MM.1S (cell line): Measurements from ENCODE around the gene CLMN.
"Not testable (repeated sequence)": the region's sequence is repeated elsewhere in the genome, so short reads cannot be mapped to it uniquely, and the experiment has no call there.

ENCODE experiments used
- DNase-seq: peaks from one replicate; pipeline ENCODE4 v3.0.0-alpha.2; 2015
- H2AFZ ChIP-seq: fragments of 300-600 bp; sonication (generic); 2 replicates; pipeline ENCODE4 v1.6.0; 2016; ENCODE audit warnings: antibody characterized with exemption, low read length
- H3F3A ChIP-seq: fragments of 300-600 bp; sonication (generic); 2 replicates; pipeline ENCODE4 v1.6.1; 2016; ENCODE audit warnings: mild to moderate bottlenecking, antibody characterized with exemption, low read length, moderate library complexity, mixed read lengths; ENCODE audit not compliant: insufficient read depth
- H3K27ac ChIP-seq: fragments of 300-600 bp; sonication (generic); 2 replicates; pipeline ENCODE4 v1.5.1; 2016; ENCODE audit warnings: mild to moderate bottlenecking, low read length
- H3K27me3 ChIP-seq: fragments of 300-600 bp; sonication (generic); replicated peaks from 2 replicates; pipeline ENCODE4 v1.6.0; 2016; ENCODE audit warnings: low read length; ENCODE audit not compliant: insufficient read depth
- H3K36me3 ChIP-seq: fragments of 300-600 bp; sonication (generic); replicated peaks from 2 replicates; pipeline ENCODE4 v1.6.1; 2016; ENCODE audit warnings: mild to moderate bottlenecking, low read length, mixed read lengths; ENCODE audit not compliant: insufficient read depth
- H3K4me1 ChIP-seq: fragments of 300-600 bp; sonication (generic); 2 replicates; pipeline ENCODE4 v1.6.1; 2016; ENCODE audit warnings: low read length, mixed read lengths
- H3K4me2 ChIP-seq: fragments of 300-600 bp; sonication (generic); 2 replicates; pipeline ENCODE4 v1.6.0; 2016; ENCODE audit warnings: low read depth, low read length
- H3K4me3 ChIP-seq: fragments of 300-600 bp; sonication (generic); 2 replicates; pipeline ENCODE4 v1.5.1; 2016; ENCODE audit warnings: low read length, mixed read lengths
- H3K79me2 ChIP-seq: fragments of 300-600 bp; sonication (generic); 2 replicates; pipeline ENCODE4 v1.6.1; 2016; ENCODE audit warnings: mixed run types, low read length, mixed read lengths
- H3K9ac ChIP-seq: fragments of 300-600 bp; sonication (generic); 2 replicates; pipeline ENCODE4 v1.6.1; 2016; ENCODE audit warnings: low read length, mixed read lengths
- H3K9me2 ChIP-seq: fragments of 300-600 bp; sonication (generic); replicated peaks from 2 replicates; pipeline ENCODE4 v1.6.1; 2016; ENCODE audit warnings: mild to moderate bottlenecking, low read length, mixed read lengths; ENCODE audit not compliant: insufficient read depth
- H3K9me3 ChIP-seq: fragments of 300-600 bp; sonication (generic); replicated peaks from 2 replicates; pipeline ENCODE4 v1.6.1; 2016; ENCODE audit warnings: mild to moderate bottlenecking, low read length, mixed read lengths; ENCODE audit not compliant: insufficient read depth
- H4K20me1 ChIP-seq: fragments of 300-600 bp; sonication (generic); 2 replicates; pipeline ENCODE4 v1.6.1; 2016; ENCODE audit warnings: mild to moderate bottlenecking, low read length, moderate library complexity, mixed read lengths; ENCODE audit not compliant: insufficient read depth
- EZH2 ChIP-seq: fragments of 300-600 bp; sonication (generic); optimal IDR thresholded peaks from 2 replicates; pipeline ENCODE3; 2017; ENCODE audit warnings: low read depth, mild to moderate bottlenecking, antibody characterized with exemption, low read length, mixed read lengths
- EZH2phosphoT487 ChIP-seq: fragments of 300-600 bp; sonication (generic); IDR thresholded peaks from 2 replicates; pipeline ENCODE4 v1.6.1; 2018; ENCODE audit warnings: antibody characterized with exemption, low read length
- TF ChIP-seq, protein P1 (sequence below): fragments of 300-600 bp; sonication (generic); IDR thresholded peaks from 2 replicates; pipeline ENCODE4 v1.5.1; 2016; ENCODE audit warnings: antibody characterized with exemption, low read length, mixed read lengths

The CLMN gene

DNA sequence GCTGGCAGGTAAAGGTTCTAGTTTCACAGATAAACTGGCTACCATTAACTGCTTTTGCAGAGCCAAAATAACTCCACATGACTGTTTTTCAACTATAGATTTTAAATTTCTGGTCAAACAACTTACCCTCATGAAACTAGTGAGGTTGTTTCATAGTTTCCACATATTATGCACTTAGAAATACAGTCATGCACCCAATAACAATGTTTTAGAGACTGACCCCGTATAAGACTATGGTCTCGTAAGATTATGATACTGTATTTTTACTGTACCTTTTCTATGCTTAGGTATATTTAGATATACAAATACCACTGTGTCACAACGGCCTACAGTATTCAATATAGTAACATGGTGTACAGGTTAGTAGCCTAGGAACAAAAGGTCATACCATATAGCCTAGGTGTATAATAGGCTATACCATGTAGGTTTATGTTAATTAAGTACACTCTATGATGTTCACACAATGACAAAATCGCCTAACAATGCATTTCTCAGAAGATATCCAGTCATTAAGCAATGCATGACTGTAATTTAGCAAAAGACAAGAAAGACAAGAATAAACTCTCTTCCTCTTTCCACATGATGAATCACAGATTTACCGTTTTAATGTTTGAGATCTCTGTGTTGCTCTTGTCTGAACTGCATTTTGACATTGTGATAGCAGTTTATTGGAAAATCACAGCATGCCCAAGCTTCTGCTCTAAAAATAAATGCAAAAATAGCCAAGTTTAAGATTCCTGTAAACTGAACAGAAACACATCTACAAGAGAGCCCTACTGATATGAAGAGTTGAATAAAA is 179.4 kb downstream of the CLMN start:
- peaks cover 2% of the 10 kb centered on the region; the same call in 1 of the 2 replicates for H3F3A ChIP-seq
- H3K9ac ChIP-seq = no peak overlapping the region
- no peaks in the 10 kb centered on the region for H3K36me3 ChIP-seq
- no peak overlapping the region for H3K4me3 ChIP-seq
- H4K20me1 ChIP-seq = no peaks in the 10 kb centered on the region
- no peak overlapping the region for H2AFZ ChIP-seq
- H3K9me2 ChIP-seq = no peaks in the 10 kb centered on the region
- H3K27ac ChIP-seq = no peak overlapping the region
- no peaks in the 10 kb centered on the region for H3K4me1 ChIP-seq
- TF ChIP-seq, protein P1, sequence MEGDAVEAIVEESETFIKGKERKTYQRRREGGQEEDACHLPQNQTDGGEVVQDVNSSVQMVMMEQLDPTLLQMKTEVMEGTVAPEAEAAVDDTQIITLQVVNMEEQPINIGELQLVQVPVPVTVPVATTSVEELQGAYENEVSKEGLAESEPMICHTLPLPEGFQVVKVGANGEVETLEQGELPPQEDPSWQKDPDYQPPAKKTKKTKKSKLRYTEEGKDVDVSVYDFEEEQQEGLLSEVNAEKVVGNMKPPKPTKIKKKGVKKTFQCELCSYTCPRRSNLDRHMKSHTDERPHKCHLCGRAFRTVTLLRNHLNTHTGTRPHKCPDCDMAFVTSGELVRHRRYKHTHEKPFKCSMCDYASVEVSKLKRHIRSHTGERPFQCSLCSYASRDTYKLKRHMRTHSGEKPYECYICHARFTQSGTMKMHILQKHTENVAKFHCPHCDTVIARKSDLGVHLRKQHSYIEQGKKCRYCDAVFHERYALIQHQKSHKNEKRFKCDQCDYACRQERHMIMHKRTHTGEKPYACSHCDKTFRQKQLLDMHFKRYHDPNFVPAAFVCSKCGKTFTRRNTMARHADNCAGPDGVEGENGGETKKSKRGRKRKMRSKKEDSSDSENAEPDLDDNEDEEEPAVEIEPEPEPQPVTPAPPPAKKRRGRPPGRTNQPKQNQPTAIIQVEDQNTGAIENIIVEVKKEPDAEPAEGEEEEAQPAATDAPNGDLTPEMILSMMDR = no peak
- no peak for TF ChIP-seq EZH2
- TF ChIP-seq EZH2phosphoT487 = no peak
- H3K79me2 ChIP-seq = peaks cover 68% of the 10 kb centered on the region
- no peak for DNase-seq
- no peaks in the 10 kb centered on the region for H3K27me3 ChIP-seq
- no peak overlapping the region for H3K4me2 ChIP-seq
- no peaks in the 10 kb centered on the region for H3K9me3 ChIP-seq

DNA sequence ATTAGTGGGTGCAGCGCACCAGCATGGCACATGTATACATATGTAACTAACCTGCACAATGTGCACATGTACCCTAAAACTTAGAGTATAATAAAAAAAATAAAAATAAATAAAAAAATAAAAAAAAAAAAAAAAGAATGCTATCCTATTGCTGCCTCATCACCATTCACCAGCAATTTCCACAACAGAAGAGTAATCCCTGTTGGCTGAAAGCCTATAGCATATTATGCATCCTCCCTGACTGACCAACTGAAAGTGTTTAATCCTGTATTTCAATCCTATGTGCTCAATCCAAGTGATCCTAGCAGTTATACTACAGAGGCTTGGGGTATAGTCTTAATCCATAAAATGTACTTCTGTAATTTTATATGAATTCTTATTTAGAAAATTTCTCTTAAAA is 180.8 kb downstream of the CLMN start:
- H3F3A ChIP-seq = no peaks in the 10 kb centered on the region
- H3K36me3 ChIP-seq = no peaks in the 10 kb centered on the region
- H3K4me1 ChIP-seq = no peaks in the 10 kb centered on the region
- no peak overlapping the region for H3K4me2 ChIP-seq
- H2AFZ ChIP-seq = no peak overlapping the region
- H4K20me1 ChIP-seq = no peaks in the 10 kb centered on the region
- peaks cover 67% of the 10 kb centered on the region for H3K79me2 ChIP-seq
- no peaks in the 10 kb centered on the region for H3K9me3 ChIP-seq
- no peak overlapping the region for H3K9ac ChIP-seq
- no peaks in the 10 kb centered on the region for H3K27me3 ChIP-seq
- no peak overlapping the region for H3K27ac ChIP-seq
- TF ChIP-seq EZH2 (no peak), EZH2phosphoT487 (no peak)
- TF ChIP-seq, protein P1 = no peak
- no peak for DNase-seq
- H3K4me3 ChIP-seq = no peak overlapping the region
- no peaks in the 10 kb centered on the region for H3K9me2 ChIP-seq

DNA sequence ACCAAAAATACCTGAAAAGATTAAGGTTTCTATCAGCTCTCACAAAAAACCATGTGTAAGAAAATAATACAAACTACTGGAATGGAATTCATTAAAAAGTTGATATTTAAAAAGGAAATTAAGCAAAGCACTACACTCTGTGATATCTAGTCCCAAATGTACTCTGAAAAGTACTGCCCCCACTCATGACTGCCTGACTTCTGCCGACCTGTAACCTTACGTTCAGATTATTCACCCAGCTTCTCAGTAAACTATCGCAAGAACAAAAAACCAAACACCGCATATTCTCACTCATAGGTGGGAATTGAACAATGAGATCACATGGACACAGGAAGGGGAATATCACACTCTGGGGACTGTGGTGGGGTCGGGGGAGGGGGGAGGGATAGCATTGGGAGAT is 181.3 kb downstream of the CLMN start:
- not testable (repeated sequence) for H3K4me1 ChIP-seq, H3F3A ChIP-seq, H3K9me3 ChIP-seq, H3K36me3 ChIP-seq, H3K9ac ChIP-seq, DNase-seq, H3K4me3 ChIP-seq, H4K20me1 ChIP-seq, H3K27ac ChIP-seq, H2AFZ ChIP-seq, H3K27me3 ChIP-seq, H3K4me2 ChIP-seq, H3K9me2 ChIP-seq
- peaks cover 64% of the 10 kb centered on the region for H3K79me2 ChIP-seq

DNA sequence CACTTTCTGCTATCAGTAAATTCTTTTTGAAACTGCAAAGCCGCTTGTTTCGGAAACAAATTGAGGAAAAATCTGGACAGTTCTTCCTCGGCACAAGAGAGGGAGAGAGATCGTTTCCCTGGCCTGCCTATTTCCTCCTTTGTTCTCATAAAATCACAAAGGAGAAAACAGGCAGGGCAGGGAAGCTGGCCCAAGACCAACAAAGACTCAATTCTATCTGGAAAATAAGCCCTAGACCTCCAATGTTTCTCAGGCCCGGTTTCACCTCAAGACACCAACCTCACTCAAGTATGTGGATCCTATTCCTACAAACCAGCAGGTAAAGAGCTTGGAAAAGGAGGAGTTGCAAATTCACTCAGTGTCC is 181.9 kb downstream of the CLMN start:
- Histone ChIP-seq H4K20me1 (no peaks in the 10 kb centered on the region), H2AFZ (no peak overlapping the region), H3K4me1 (no peaks in the 10 kb centered on the region), H3K4me3 (no peak overlapping the region), H3K4me2 (no peak overlapping the region), H3K9me3 (no peaks in the 10 kb centered on the region), H3K9ac (no peak overlapping the region), H3K27me3 (no peaks in the 10 kb centered on the region), H3K9me2 (no peaks in the 10 kb centered on the region), H3K36me3 (no peaks in the 10 kb centered on the region), H3K79me2 (peaks cover 57% of the 10 kb centered on the region), H3F3A (no peaks in the 10 kb centered on the region), H3K27ac (no peak overlapping the region)
- TF ChIP-seq EZH2phosphoT487 (no peak), EZH2 (no peak)
- TF ChIP-seq, protein P1 = no peak
- DNase-seq = no peak
